NOMO-1 (cell line): ENCODE results near the gene CEP170B.

ENCODE experiments used
- DNase-seq, 2 experiments: peaks; one replicate each; lab custom pipeline; 2025; ENCODE audit not compliant: unreplicated experiment in 2 of 2; lab: John Stamatoyannopoulos, UW

Gene CEP170B

DNA sequence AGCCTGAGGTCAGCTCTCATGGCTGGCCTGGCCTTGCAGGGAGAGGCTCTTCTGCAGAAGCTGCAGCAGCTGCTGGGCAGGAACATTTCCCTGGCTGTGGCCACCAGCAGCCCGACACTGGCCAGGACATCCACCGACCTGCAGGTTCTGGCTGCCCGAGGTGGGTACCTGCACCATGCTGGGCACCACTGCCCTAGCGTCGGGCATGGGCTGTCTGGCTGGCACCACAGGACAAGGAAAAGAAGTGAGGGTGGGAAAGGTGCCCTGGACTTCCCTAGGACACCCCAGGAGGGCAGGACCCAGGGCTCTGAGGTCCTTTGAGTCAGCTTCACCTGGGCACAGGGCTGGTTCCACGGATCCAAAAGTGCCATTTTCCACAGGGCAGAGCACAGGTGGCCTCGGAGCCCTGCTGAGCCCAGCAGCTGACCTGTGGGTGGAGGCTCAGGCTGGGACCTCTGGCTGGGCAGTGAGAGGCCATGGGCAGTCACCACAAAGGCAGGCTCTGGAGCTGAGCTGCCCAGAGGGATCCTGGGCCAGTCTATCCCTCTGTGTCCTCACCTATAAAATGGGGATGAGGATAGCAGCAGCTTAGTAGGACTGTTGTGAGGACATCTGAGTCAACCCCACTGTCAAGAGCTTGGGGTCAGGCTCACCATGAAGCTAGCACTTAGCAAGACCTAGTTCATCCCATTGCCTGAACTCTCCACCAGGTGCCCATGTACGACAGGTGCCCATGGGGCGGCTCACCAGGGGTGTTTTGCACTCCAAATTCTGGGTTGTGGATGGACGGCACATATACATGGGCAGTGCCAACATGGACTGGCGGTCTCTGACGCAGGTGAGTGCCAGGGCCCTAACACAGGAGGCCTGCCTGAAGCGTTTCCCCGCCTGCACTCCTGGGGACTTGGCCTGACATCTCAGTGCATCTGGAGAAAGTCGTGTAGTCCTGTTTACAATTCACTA is 64.5 kb downstream of the CEP170B start:
- DNase-seq: no peak

DNA sequence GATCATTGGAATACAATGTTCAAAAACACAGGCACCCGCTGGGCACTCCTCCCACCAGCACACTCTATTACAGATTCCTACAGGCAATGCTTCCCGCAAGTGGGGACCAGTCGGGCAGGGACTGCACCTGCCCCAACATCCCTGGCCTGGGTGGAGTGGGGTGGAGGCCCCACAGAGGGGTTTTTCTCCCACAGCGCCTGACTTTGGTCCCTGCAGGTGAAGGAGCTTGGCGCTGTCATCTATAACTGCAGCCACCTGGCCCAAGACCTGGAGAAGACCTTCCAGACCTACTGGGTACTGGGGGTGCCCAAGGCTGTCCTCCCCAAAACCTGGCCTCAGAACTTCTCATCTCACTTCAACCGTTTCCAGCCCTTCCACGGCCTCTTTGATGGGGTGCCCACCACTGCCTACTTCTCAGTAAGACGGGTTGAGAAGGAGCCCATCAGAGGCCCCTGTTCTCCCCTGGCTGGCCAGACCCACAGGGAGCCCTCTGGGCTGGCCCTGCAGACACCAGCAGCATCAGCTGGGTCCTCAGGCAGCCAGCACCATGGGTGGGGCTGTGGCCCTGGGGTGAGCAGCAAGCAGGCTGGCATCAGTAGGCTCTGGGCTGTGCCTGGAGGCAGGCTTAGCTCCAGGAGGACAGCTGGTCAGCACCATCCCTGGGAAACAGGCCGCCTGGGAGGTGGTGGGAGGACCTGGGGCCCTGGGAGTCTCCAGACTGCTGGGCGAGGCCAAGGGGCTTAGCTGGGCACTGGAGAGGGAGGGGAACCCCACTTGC is 65.6 kb downstream of the CEP170B start:
- DNase-seq: no peak

DNA sequence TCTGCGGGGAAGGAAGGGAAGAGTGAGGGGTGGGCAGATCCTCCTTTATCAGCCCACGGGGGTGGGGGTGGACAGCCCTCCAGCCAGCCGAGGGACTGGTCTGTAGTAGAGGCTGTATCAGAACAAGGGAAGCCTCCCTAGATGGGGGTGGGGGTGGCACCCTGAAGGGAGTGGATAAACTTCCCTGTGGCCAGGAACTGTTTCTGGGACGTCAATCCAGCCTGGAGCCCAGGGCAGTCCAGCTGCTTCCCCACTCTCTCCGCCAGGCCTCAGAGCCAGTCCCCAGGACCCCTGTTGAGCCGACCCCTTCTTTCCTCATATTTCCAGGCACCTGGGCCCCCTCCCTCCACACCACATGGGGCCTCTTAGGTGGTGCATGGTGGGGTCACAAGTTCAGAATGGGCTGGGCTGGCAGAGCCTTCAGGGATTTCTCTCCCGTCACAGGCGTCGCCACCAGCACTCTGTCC is 66.3 kb downstream of the CEP170B start:
- DNase-seq: no peak

DNA sequence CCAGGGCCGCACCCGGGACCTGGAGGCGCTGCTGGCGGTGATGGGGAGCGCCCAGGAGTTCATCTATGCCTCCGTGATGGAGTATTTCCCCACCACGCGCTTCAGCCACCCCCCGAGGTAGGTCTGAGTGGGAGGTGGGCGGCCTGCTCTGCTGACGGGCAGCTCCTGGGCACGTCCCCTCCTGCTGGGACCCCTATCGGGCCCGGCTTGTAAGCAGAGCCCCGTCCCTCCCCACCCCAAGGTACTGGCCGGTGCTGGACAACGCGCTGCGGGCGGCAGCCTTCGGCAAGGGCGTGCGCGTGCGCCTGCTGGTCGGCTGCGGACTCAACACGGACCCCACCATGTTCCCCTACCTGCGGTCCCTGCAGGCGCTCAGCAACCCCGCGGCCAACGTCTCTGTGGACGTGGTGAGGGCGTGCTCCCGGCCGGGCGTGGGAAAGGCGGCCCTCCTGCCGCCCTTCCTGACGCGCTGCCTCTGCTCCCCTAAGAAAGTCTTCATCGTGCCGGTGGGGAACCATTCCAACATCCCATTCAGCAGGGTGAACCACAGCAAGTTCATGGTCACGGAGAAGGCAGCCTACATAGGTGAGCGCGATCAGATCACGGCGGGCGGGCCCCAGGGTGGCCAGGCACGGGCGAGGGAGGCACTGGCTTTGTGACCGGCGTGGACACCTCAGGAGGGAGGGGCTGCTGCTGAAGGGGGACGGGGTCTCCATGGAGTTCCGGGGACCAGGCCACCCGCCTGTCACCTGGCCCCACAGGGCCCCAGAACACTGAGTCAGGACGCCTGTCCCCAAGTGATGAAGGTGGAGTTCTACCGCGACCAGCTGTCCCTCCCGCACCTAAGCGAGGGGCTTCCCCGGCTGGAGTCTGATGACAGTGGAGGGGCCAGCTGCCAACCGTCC is 67.0 kb downstream of the CEP170B start:
- DNase-seq: no peak

DNA sequence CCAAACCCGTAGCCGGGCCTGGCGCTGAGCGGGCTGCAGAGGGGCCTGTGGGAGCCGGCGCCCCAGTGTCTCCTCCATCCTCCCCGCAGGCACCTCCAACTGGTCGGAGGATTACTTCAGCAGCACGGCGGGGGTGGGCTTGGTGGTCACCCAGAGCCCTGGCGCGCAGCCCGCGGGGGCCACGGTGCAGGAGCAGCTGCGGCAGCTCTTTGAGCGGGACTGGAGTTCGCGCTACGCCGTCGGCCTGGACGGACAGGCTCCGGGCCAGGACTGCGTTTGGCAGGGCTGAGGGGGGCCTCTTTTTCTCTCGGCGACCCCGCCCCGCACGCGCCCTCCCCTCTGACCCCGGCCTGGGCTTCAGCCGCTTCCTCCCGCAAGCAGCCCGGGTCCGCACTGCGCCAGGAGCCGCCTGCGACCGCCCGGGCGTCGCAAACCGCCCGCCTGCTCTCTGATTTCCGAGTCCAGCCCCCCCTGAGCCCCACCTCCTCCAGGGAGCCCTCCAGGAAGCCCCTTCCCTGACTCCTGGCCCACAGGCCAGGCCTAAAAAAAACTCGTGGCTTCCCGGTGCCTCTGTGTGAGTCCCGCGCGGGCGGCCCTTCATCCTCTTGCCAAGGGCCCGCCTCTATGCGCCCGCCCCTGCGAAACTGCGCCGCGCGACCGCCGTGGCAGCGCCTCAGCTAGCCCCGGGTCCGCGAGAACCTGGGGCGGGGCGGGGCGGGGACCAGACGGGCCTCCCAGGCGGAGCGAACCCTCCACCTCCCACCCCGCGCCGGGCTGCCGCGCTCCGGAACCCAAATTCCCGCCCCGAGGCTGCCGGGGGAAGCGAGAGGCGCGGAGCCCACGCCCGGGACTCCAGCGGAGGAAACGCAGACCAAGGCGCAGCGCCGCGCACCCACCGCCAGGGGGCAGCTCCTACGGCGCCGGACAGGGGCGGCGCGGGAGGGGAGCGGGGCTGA is 67.9 kb downstream of the CEP170B start:
- peak; percentile 63 to 74 for DNase-seq

DNA sequence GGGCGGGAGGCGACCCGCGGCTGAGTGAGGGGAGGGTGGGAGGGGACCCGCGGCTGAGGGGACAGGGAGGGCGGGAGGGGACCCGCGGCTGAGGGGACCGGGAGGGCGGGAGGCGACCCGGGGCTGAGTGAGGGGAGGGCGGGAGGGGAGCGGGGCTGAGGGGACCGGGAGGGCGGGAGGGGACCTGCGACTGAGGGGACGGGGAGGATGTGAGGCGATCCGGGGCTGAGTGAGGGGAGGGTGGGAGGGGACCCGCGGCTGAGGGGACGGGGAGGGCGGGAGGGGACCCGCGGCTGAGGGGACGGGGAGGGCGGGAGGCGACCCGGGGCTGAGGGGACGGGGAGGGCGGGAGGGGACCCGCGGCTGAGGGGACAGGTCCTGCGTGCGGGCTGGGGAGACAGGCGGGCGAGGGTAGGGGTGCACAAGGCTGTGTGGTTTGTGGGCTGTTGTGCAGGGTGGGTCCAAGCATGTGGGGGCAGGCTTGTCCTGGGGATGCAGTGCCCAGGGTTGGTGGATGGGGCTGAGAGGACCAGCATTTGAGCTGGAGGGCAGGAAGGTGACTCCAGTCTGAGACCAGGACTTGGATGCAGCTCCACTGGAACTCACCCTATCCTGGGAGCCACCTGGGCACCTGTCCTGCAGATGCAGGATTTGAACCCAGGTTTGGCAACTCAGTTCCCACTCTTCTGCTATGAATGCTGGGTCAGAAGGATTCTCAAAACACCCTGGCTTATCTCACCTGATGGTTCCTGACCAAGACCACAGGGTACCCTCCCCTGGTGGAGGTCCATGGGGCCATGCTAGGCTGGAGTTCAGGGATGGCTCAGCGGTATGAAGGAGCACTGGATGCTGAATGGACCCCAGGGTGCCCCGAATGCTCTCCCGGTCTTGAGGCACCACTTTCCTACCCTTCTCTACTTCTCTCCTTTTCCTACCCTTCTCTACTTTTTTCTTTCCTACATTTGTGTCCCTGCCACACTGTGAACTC is 69.0 kb downstream of the CEP170B start:
- no peak for DNase-seq

DNA sequence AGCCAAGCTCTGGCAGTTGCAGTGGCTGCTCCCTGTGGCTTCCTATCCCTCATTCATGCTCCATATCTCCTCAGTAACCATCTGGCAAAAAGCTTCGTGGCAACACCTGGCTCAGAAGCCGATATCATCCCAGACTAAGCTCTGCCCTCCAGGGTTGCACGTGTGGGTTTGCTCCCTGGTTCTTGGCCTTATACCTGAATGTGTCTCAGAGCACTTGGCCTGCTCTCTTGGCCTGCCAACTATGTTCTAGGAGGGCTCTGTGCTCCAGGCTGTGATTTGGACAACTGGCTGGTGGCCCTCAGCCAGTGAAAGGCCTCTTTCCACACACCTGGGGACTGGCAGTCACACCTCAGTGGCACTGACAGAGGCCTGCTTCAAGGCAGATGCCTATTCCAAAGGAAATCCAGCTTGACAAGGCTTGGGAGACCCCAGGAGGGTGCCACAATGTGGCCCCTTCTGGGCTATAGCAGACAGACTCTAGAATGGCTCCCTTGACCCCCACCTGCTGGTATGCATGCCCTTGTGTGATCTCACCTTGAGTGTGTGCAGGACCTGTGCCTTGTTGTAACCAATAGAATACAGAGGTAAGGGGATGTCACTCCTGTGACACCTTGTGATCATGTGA is 70.1 kb downstream of the CEP170B start:
- no peak for DNase-seq

DNA sequence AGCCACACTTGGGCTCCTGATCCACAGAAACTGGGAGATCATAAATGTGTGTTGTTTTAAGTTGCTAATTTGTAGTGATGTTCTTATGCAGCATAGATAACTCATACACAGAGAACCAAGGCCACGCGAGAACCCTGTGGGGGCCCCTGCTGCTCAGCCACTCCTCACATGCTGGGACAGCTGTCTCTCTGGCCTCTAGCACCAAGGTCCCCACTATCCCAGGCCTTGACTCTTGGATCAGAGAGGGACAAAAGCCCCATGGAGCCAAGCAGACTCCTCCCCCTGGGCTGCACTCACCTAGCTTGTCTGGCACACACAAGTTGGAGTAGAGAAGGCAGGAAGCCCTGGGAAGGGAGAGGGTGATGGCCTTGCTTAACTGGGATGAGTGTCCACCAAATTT is 70.9 kb downstream of the CEP170B start:
- no peak for DNase-seq

DNA sequence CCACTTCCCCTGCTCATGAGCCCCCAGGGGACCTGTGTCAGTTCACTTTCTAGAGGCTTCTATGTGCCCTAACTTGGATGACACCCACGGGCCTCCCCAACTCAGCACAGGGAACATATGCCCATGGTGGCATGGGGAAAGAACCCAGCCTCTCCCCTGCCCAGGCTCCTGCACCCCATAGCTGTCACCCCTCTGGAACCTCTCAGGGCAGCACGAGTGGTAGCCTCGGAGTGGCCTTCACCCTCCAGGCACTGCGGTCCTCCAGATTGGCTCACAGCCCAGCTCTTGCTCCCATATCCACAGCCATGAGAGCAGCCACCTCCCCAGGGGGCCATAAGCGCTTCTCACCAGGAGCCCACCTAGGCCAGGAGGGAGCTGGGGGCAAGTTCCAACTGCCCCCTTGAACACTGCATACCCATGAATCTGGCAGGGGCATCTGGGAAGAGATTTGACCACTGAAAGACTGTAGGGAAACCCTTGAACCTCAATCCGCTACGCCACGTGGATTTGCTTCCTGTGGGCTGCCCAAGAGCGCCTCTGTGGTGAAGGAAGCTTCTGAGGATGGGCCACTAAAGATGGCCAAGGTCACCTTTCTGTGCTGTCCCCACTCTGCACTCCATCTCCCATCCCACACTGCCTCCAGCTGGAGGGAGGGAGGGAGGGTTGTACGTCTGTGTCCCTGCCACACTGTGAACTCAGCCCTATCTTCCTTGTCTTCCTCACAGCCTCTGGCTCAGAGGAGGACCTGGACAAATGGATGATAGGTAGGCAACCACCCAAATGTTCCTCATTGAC is 71.5 kb downstream of the CEP170B start:
- DNase-seq: no peak

DNA sequence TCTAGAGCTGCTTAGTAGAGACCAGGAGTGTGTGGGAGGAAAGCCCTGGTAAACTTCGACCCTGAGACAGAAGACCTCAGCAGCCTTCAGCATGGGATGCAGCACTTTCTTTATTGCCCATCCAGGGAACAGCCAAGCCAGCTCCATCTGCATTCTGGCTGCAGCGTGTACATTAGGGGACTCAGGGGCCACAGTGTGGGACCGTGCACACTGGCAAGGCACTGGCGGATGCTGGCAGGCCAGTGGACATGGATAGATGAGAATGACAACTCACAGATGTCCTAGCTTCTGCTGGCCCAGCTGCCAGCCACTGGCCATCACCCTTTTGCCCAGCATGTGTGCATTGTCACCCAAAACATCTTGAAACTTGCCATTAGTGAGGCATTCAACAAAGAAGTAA is 72.1 kb downstream of the CEP170B start:
- no peak for DNase-seq

DNA sequence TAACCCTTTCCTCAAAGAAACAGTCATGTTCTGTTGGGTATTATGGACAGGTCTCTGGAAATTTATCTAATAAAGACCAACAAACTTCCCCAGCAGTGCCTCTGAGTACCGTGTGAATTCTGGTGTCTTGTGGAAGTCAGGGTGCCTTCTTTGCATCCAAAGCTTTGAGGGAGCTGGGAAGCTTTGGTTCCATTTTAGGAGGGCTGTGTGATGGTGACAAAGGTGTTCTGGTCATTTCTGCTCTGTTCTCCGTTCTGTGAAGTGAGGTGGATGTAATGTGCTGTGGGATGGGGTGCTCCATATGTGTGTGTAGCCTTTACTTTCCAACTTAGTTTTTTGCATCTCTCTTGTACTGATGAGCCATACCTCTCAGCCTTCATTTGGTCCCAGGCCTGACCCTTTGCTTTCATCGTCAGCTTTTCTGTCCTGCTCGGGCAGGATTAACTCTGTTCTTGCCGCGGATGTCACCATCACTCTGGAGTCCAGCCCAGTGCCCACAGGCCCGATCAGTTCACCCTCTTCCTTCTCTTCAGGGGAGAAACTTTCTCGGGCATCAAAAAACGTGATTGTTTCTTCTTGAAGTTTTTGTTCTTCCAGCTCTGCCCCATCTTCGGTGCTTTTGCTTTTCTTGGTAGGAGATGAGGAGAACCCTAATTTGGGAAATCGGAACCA is 72.8 kb downstream of the CEP170B start:
- no peak for DNase-seq

DNA sequence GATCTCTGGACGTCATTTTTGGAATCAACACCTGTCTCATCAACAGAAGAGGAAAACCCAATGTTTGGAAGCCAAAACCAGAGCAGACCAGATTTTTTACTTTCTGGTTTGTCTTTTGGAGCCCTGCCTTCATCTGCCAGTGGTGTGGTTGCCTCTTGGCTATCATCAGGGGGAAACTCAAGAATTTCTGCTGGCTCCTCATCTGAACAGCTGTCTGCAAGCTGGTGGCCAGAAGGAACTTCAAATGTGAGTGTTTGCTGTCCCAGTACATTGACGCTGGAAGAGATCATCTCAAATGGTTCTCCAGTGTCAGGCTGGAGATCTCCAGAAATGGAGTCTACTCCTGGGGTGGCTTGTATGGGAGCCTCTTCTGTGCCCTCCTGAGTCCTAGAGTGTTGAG is 73.4 kb downstream of the CEP170B start:
- DNase-seq: no peak

DNA sequence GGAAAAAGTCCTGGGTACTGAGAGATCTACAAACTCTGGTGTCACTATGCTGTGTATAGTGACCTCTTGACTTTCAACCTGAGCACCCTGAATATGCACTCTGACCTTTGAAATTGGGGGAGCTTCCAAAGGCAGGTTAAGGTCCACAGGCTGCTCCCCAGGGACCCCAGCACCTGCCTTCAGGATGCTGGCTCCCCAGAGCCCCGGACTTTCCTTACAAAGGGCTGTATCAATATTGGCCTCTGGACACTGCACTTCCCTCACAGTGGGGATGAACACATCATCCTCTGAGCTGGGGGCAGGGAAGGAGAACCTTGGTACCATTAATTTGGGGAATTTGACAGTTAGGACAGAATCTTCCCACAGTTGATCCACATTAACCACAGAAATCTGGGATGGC is 73.9 kb downstream of the CEP170B start:
- no peak for DNase-seq

DNA sequence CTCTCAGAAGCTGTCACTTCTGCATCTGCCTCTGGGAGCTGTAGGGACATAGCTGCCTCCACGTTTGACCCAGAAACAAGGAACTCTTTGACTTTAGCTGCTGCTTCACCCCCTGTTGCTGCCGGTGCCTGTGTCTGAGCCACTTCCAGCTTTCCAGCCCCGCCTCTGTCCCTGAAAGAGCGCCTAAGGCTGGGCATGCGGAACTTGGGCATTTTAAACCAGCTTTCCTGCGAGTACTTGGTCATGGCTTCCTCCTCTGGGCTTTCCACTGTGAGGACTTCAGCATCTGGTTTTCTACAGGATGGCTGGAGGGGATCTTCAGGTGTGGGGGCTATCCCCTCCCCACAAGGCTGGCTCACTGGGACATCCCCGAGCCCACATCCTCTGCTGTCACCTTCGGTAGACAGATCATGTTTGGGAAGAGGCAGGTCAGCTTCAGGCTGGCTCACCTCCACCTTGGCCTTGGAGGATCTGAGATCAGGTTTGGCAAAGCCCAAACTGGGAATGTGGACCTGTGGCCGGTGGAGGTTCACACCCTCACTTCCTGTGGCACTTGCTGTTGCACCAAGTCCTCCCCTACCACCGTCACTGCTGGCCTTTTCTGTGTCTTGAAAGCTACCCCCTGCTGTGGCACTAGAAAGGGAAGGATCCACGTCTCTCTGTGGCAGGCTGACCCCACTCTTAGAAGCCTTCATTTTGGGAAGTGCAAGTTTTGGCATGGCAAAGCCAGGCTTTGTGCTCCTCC is 74.8 kb downstream of the CEP170B start:
- no peak for DNase-seq

DNA sequence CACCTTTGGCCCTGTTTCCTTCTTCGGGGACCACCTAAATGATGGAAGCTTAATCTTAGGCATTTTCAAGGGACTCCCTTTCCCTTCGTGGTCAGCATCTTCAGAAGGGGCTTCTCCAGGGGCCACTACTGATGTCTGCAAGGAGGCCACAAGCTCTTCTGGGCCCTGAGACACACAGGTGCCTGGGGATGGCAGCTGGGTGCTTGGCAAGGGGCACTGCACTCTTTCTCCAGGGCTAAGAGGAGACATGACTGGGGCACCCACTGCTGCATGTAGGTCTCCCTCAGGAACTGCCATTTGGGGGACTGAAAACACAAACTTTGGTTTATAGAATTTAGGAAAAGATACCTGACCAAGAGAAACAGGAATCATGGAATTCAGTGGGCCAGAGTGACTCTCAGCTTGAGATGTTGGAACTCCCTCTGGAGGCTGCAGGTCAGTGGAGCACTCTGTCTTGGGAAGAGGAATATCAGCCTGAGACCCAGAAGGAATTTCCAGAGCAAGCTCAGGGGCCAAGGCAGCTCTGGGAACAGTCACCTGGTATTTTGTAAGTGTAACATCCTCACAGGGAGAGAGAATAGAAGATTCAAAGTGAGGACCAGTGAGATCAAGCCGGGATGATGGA is 75.6 kb downstream of the CEP170B start:
- DNase-seq: no peak
